ENCODE measurements around the gene LRRC37A.
"Not testable (repeated sequence)": the region's sequence is repeated elsewhere in the genome, so short reads cannot be mapped to it uniquely, and the experiment has no call there.

The LRRC37A gene

GRCh38 chr17:46286764-46287221, 8.1 kb upstream of the LRRC37A start:
- DNase-seq (ENCODE audit: low read depth, low spot score) = not testable (repeated sequence)

DNA sequence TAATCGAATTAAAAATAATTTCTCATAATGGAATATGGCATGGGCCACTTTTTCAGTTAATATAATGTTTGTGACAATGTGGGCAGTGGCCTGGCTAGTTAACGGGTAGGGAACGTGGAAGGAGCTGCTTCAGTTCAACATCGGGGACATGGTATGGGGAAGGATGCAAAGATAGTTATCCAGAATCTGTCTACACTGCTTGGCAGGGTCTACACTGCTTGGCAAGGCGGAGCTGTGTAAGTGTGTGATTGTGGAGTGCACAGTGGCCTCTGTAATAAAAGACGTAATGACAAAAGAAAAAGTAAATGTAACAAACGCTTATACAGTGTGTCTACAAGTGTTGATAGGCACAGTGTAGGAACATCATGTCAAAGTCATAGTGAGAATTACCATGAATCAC, 7.3 kb upstream of the LRRC37A start:
- H3K27ac ChIP-seq; DNase-seq (ENCODE audit: low read depth, low spot score): not testable (repeated sequence)

More at GRCh38 chr17:46286764-46287221, 8.1 kb upstream of the LRRC37A start:
- not testable (repeated sequence) for H3K27ac ChIP-seq

DNA sequence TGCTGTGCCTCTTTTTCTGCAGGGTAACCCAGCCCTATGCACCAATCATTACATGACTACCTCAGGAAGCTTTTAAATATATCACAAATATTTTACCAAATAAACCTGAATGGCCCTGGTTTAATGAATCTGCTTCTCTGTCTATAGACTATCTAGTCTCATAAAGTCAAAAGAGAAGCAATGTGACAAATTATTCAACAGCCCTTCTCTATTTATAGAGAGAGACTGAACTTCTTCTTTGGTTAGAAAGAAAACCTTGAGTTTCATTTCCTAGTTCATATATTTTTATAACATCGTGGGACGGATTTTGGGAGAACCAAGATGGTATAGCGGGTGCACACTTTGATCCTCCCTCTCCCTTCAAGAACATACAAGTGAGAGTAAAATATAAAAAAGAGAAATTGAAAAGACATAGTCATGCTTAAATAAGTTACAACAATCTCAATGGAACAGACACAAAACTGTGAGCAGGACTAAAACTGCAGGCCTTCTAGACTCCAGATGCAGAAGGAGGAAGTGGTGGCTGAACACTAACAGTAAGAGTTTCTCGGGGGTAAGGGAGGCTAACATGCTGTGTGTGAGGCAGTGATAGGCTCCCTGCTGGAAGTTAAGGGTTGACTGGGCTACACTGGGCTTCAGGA, 3.9 kb upstream of the LRRC37A start:
- DNase-seq (ENCODE audit: low read depth, low spot score); H3K27ac ChIP-seq: not testable (repeated sequence)

- DNase-seq (ENCODE audit: low read depth, low spot score); H3K27ac ChIP-seq: not testable (repeated sequence)
Observed at GRCh38 chr17:46291618-46292017, 3.3 kb upstream of the LRRC37A start.

- not testable (repeated sequence) for DNase-seq (ENCODE audit: low read depth, low spot score)
Observed at GRCh38 chr17:46341220-46341619, 46.3 kb downstream of the LRRC37A start.

GRCh38 chr17:46342131-46342530, 47.2 kb downstream of the LRRC37A start:
- H3K27ac ChIP-seq; DNase-seq (ENCODE audit: low read depth, low spot score): not testable (repeated sequence)

More at GRCh38 chr17:46341220-46341619, 46.3 kb downstream of the LRRC37A start:
- not testable (repeated sequence) for H3K27ac ChIP-seq

- not testable (repeated sequence) for DNase-seq (ENCODE audit: low read depth, low spot score); H3K27ac ChIP-seq
Observed at GRCh38 chr17:46348345-46348744, 53.4 kb downstream of the LRRC37A start.

GRCh38 chr17:46349060-46349459, 54.1 kb downstream of the LRRC37A start:
- H3K27ac ChIP-seq; DNase-seq (ENCODE audit: low read depth, low spot score): not testable (repeated sequence)

DNA sequence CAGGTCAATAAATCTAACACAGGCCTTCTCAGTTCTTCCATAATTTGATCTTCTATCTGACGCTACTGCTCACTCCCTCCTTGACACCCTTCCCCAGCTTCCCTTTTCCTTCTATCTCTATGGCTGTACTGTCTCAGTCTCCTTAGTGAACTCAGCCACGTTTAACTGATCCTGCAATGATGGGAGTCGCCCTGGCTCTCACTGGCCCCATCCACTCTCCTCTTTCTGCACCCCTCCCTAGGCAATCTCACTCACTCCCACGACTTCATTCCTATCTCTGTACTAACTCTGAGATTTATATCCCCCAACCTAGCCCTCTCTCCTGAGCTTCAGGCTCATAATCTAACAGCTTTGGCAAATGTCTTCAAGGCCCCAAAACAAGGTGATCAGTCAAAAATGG, 58.9 kb downstream of the LRRC37A start:
- H3K27ac ChIP-seq; DNase-seq (ENCODE audit: low read depth, low spot score): not testable (repeated sequence)

GRCh38 chr17:46361145-46361735, 66.3 kb downstream of the LRRC37A start:
- not testable (repeated sequence) for DNase-seq (ENCODE audit: low read depth, low spot score); H3K27ac ChIP-seq

GRCh38 chr17:46361755-46362154, 66.8 kb downstream of the LRRC37A start, which contains the start of gene ARL17B:
Gene ARL17B, minus strand, starts transcription at chr17:46361766. Its CDS starts 3,369 bp downstream, at chr17:46358397.
- DNase-seq (ENCODE audit: low read depth, low spot score); H3K27ac ChIP-seq: not testable (repeated sequence)

DNA sequence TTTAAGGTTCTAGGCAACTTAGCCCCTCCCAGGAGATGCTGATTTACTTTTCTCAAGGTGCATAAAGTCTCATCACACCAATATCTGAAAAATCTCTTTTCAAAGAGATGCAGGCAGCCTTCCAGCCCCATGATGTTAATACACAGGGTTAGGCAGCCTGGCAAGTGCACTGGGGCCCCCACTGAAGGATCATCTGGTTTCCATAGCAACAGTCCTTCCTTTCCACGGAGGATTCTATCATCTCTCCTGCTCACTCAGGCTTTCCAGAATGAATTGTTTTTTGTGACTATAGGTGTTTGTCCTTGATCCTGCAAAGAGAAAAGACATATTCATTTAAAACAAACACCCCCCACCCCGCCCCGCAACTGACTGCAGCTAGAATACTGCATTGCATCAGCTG, 72.6 kb downstream of the LRRC37A start:
- DNase-seq (ENCODE audit: low read depth, low spot score) = not testable (repeated sequence)

DNA sequence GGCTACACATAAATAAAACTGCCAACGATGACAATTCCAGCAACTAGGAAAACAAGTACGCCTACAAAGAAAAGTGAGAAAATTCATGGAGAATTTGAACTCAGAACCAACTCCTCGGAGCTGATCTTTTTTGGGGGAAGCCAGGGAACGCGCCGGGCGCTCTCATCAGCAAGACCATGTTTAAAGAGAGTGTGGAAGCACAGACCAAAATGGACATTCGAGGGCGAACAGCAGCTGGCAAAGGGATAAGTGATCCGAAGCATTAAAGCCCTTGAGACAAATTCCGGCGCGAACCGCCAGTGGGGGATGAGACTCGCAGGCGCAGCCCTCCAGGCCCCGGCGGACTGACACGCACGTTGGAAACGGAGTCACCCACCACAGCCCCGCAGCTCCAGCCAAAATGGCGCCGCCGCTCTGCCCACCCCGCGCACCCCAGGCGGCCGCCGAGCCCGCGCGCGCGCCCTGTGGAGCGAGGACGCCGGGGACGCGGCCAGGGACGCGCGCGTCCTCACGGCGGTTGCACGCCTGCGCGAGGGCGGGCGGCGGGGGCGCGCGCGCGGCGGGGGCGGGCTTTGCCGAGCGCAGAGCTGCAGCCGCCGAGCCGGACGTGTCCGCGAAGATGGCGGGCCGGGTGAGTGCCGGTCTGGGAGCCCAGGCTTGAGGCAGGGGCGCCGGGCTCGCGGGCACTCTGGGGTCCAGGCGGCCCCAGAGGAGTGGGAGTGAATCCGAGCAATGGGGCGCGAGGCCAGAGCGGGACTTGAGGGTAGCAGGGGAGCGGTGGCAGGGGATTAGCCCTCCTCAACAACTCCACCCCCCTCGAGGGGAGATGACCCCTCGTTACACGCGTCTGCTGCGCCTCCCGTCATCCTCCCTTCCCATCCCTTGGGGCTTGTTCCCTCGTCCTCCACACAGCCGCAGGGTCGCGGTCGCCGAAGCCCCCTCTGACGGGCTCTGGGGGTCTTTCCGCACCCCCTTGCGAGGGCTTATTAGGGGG, 77.6 kb downstream of the LRRC37A start:
- not testable (repeated sequence) for DNase-seq (ENCODE audit: low read depth, low spot score); H3K27ac ChIP-seq

More for the DNA sequence above, 72.6 kb downstream of the LRRC37A start:
- H3K27ac ChIP-seq = not testable (repeated sequence)

DNA sequence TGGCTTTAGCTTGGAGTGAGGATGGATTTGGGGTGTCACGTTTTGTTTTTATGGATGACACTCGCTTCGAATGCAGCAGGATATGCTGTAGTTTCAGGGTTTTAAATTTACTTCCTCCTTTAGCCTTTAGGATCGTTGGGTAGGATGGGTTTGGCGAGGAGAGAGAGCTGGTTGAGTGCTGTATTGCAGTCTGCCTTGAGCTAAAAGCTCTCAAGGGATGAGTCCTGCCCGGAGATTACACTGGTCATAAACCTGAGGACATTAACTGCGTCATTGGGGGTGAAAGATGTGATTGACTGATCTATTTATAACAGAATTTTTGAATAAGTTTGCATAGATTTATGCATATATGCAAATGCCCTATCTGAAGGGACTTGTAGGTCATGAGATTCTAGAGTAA, 78.5 kb downstream of the LRRC37A start:
- not testable (repeated sequence) for DNase-seq (ENCODE audit: low read depth, low spot score); H3K27ac ChIP-seq

GRCh38 chr17:46383118-46383517, 88.2 kb downstream of the LRRC37A start:
- DNase-seq (ENCODE audit: low read depth, low spot score); H3K27ac ChIP-seq: not testable (repeated sequence)

GRCh38 chr17:46385491-46385890, 90.6 kb downstream of the LRRC37A start:
- not testable (repeated sequence) for DNase-seq (ENCODE audit: low read depth, low spot score); H3K27ac ChIP-seq
